Skin of body (tissue), 2 donors: Measurements from ENCODE around the gene SRPK1. TPM values are rescaled to one million over a fixed set of nuclear protein-coding genes. Genes with fewer than 3 reads are reported as not detected.

Experiments used
- DNase-seq: peaks from one replicate; lab custom pipeline; 2025; lab: John Stamatoyannopoulos, UW
- total RNA-seq: library from RNA; depleted of rRNA; stranded (reverse); fragments of >200 nt; gene quantifications from one replicate; pipeline ENCODE4 v1.2.3, GENCODE V29; 2014

Gene SRPK1
- total RNA-seq, 1 donor from 2014 or later = 54.5 TPM

GRCh38 chr6:35824552-35825192 is 96.2 kb downstream of the SRPK1 start:
- DNase-seq = no peak

GRCh38 chr6:35823601-35824000 is 97.3 kb downstream of the SRPK1 start:
- no peak for DNase-seq

GRCh38 chr6:35817515-35817914 is 103.4 kb downstream of the SRPK1 start:
- DNase-seq = no peak

GRCh38 chr6:35811699-35811995 is 109.3 kb downstream of the SRPK1 start:
- DNase-seq = no peak

- no peak for DNase-seq
These were observed 109.8 kb downstream of the SRPK1 start for GRCh38 chr6:35810971-35811698.

GRCh38 chr6:35809809-35810208 is 111.1 kb downstream of the SRPK1 start:
- DNase-seq = no peak

GRCh38 chr6:35808688-35809087 is 112.2 kb downstream of the SRPK1 start:
- no peak for DNase-seq

- DNase-seq = no peak
These were observed 115.7 kb downstream of the SRPK1 start, which contains the start of gene LHFPL5 for GRCh38 chr6:35804996-35805736. Gene LHFPL5 (plus strand): TSS chr6:35805352. CDS start chr6:35805671, 319 bp downstream.

GRCh38 chr6:35801148-35801547 is 119.8 kb downstream of the SRPK1 start:
- DNase-seq = no peak

GRCh38 chr6:35798706-35799105 is 122.2 kb downstream of the SRPK1 start:
- no peak for DNase-seq

GRCh38 chr6:35797837-35798526 is 122.9 kb downstream of the SRPK1 start:
- DNase-seq = no peak

- DNase-seq = no peak
These were observed 124.7 kb downstream of the SRPK1 start for GRCh38 chr6:35796236-35796635.

GRCh38 chr6:35795453-35796071 is 125.3 kb downstream of the SRPK1 start:
- no peak for DNase-seq

- DNase-seq = no peak
These were observed 126.1 kb downstream of the SRPK1 start for GRCh38 chr6:35794536-35795452.

GRCh38 chr6:35790683-35791082 is 130.2 kb downstream of the SRPK1 start:
- DNase-seq = no peak

- no peak for DNase-seq
These were observed 132.4 kb downstream of the SRPK1 start for GRCh38 chr6:35788423-35788982.

- DNase-seq = no peak
These were observed 133.4 kb downstream of the SRPK1 start for GRCh38 chr6:35787266-35788218.

GRCh38 chr6:35786810-35787209 is 134.1 kb downstream of the SRPK1 start:
- no peak for DNase-seq

GRCh38 chr6:35786272-35786671 is 134.6 kb downstream of the SRPK1 start:
- DNase-seq = no peak
